ENCODE results near the gene C3orf22. TPM values are rescaled to one million over a fixed set of nuclear protein-coding genes. Genes with fewer than 3 reads are reported as not detected.
"Not testable (repeated sequence)": the region's sequence is repeated elsewhere in the genome, so short reads cannot be mapped to it uniquely, and the experiment has no call there.

The C3orf22 gene
- total RNA-seq, 1 experiment from 2014 or later: not detected

DNA sequence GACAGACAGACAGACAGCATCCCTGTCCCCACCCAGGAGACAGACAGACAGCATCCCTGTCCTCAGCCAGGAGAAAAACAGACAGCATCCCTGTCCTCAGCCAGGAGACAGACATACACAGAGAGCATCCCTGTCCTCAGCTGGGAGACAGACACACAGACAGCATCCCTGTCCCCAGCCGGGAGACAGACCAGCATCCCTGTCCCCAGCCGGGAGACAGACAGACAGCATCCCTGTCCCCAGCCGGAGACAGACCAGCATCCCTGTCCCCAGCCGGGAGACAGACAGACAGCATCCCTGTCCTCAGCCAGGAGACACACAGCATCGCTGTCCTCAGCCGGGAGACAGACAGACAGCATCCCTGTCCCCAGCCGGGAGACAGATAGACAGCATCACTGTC lies 24.0 kb downstream of the C3orf22 start:
- in situ Hi-C loops (cut with HindIII; ENCODE audit: low pct_unique_long_range_greater_than_20kb, low sequenced_read_pairs); DNase-seq (ENCODE audit: low read depth): not testable (repeated sequence)

DNA sequence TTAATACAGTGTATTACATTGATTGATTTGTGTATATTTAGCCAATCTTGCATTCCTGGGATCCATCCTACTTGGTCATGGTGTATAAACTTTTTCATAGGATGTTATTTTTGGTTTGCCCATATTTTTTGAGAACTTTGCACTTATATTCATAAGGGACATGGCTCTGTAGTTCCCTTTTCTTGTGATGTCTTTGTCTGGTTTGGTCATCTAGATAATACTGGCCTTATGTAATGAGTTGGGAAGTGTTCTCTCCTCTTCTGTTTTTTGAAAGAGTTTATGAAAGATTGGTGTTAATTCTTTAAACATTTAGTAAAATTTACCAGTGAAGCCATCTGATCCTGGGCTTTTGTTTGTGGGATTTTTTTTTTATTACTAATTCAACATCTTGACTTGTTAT lies 25.2 kb downstream of the C3orf22 start:
- DNase-seq (ENCODE audit: low read depth): no peak
- in situ Hi-C loops (cut with HindIII; ENCODE audit: low pct_unique_long_range_greater_than_20kb, low sequenced_read_pairs): no loop called here

DNA sequence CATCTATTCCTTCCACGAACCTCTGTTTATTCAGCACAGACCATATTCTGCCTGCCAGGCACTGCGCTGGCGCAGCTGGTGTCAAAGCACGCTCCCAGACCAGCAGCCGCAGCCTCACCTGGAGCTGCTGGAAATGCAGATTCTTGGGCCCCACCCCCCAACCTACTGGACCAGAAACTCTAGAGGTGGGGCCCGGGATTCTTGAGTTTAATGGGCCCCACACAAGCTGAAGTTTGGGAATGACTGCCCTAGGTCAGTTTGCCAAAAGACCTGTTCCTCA lies 27.7 kb downstream of the C3orf22 start:
- no peak for DNase-seq (ENCODE audit: low read depth)
- in situ Hi-C loops (cut with HindIII; ENCODE audit: low pct_unique_long_range_greater_than_20kb, low sequenced_read_pairs): no loop called here

DNA sequence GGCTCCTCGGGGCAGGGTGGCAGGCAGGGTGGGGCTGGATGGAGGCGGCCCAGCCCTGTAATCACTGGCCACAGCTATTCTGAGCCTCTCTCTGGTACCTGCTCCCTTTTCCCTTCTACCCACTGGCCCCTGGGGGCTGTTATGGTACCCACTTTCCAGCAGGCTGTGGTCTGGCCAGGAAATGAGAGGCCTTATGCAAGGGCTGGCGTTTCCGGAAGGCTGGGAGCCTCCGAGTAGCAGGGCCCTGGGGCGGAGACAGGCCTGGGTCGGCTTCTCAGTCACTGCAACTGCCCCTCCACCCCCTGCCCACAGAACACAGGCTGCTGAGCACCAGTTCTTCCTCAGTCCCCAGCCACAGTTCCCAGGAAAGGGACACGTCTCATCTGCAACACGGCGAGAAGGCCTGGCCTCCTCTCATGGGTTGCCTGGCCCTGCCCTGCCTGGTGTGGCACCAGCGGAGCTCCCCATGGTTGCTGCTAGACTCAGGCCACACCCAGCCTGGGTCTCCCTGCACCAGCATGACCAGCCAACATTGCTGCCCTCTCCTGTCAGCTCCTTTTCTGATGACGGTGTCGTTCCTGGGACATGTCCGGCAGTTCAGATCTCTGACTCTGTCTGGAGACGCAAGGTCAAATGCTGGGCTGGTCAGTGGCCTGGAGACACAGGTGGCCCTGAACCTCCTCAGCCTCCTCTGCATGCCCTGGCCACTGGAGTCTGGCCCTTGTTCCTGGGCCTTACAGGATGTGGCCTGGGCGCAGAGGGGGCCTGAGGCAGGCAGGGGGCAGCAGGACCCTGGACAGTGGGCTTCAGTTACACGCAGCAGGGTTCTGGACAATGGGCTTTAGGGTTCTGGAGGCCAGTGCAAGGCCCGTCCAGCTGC lies 28.3 kb downstream of the C3orf22 start:
- in situ Hi-C loops (cut with HindIII; ENCODE audit: low pct_unique_long_range_greater_than_20kb, low sequenced_read_pairs): no loop called here
- no peak for DNase-seq (ENCODE audit: low read depth)

DNA sequence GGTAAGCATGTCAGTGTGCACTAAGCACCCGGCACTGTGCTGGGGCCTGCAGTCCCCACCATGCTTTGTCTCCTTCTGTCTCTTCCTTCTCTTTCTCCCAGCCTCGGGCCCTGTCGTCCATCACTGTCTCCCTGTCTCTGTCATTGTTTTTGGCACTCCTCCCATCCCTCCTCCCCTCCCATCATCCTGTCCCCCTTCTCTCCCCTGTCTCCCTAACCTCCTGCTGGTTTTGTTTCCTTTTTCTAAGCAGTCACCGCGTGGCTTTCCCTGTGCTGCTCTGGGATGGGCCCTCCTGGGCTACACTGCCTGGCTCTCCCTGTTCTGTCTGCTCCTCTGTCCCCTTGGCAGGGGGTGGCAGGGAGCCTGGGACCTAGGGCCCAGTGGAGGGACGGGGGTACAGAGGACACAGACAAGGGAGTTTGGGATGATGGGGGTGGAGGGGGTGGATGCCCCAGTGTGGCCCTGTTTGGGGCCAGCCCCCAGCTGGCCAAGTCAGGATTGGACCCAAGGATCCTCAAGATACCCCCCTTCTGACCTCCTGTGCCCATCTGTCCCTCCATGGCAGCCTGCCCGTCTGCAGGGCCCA lies 29.1 kb downstream of the C3orf22 start:
- no peak for DNase-seq (ENCODE audit: low read depth)
- in situ Hi-C loops (cut with HindIII; ENCODE audit: low pct_unique_long_range_greater_than_20kb, low sequenced_read_pairs): no loop called here

DNA sequence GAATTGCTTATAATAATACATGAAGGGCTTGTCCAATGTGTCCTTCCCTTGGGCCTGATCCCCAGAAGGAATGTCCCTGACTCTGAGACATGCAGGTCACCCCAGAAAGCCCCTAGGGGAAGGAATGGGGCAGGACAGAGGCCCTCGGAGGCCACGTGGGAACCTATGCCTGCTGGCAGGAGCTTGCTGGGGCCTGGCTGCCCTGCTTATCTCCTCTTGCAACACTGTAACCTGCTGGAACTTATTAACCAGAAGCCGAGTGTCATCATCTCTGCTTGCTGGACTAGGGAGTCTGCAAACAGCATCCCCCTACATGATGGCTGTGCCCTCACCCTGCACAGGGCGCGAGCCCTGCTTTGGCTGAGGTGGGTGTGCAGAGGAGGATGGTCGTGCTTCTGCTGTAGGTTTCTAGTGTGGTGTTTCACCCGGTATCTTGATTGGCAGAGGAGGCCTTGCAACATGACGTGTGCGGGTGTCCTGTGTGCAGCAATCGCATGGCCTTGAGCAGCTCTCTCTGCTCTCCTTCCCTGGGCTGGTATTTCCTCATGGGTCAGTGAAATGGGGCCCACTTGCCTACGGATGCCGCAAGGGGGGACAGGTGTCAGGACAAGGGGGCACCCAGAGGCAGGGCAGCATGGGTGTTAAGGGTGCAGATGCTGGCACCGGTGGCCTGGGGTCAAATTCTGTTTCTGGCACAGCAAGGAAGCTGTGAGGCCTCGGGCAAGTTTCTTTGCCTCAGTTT lies 29.8 kb downstream of the C3orf22 start:
- in situ Hi-C loops (cut with HindIII; ENCODE audit: low pct_unique_long_range_greater_than_20kb, low sequenced_read_pairs): no loop called here
- DNase-seq (ENCODE audit: low read depth): peak; percentile 59

DNA sequence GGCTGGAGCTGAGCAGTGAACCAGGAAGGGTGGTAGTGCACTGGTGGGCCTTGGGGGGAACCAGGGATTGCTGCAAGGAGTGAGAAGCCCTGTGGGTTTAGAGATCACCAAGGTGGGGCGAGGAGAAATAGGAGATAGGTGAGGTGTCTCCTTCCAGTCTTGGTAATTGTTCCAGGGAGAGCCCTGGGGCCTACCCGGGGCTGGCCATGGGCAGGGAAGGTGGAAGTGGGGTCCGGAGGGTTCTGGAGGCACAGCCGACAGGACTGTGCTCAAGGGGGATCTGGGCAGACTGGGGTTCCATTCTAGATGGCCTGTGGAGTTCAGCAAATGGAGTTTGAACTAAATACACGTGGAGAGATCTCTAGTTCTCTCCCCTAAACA lies 30.3 kb downstream of the C3orf22 start:
- DNase-seq (ENCODE audit: low read depth): no peak
- in situ Hi-C loops (cut with HindIII; ENCODE audit: low pct_unique_long_range_greater_than_20kb, low sequenced_read_pairs): no loop called here

DNA sequence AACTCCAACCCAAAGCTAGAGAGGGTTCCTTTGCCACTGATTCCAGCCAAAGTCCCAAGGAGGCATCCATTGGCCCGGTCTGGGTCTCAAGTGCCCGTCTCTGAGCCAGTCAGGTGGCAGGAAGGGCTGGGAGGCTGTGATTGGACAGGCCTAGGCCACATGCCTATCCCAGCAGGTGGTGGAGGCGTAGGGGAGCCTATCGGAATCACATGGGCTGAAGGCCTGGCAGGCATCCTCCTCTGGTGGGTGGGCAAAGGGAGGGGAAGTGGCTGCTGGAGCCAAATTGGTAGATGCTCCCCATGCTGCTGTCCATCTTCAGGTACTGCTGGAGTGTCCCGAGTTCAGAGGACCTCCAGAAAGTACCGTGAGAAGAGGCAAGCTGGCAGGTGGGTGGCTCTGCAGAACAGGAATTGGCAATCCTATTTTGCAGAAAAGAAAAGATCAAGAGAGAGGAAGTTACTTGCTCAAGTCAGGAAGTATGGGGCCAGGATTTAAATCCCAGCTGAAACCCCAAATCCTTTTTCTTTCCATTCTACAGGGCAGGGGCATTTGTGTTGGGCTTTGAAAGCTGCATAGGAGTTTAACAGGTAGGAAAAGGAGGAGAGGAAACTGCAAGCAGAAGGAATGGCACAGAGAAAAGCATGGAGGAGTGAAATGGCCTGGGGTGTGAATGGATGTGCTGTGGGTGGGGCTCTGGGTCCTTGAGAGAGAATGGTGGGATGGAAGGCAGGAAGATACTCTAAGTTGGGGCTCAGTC lies 31.1 kb downstream of the C3orf22 start:
- in situ Hi-C loops (cut with HindIII; ENCODE audit: low pct_unique_long_range_greater_than_20kb, low sequenced_read_pairs): no loop called here
- no peak for DNase-seq (ENCODE audit: low read depth)

DNA sequence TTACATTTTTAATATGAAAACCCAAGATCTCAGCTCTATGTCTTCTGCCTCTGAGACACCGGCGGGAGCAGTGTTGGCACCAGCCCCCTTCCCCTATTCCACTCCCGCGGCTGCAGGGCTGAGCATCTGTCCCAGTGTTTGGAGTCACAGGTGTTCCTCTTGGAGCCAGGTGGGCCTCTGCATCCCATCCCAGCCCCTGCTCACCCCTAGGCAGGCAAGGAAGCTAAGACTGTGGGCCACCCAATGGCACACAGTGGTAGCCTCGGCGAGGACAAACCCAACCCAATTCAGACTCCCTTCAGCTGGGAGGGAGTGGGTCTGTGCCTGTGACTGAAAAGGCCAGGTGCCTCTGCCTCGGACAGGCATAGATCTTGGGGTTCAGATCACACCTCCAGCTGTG lies 31.7 kb downstream of the C3orf22 start:
- no peak for DNase-seq (ENCODE audit: low read depth)
- in situ Hi-C loops (cut with HindIII; ENCODE audit: low pct_unique_long_range_greater_than_20kb, low sequenced_read_pairs): no loop called here

DNA sequence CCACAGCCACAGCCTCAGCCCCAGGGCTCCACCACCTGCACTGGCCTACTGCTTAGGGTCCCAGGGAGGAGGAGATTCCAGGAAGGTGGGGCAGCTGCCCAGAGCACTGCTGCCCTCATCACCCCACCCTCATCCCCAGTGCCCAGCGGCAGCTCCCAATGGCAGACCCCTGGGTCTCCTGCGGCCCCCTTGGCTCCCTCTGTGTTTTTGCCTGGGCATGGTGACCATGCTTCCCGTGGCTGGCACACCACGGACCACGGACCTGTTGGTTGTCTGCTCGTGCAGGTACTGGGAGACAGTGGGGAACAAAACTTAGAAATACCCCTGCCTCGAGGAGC lies 32.1 kb downstream of the C3orf22 start:
- in situ Hi-C loops (cut with HindIII; ENCODE audit: low pct_unique_long_range_greater_than_20kb, low sequenced_read_pairs): no loop called here
- DNase-seq (ENCODE audit: low read depth): no peak

DNA sequence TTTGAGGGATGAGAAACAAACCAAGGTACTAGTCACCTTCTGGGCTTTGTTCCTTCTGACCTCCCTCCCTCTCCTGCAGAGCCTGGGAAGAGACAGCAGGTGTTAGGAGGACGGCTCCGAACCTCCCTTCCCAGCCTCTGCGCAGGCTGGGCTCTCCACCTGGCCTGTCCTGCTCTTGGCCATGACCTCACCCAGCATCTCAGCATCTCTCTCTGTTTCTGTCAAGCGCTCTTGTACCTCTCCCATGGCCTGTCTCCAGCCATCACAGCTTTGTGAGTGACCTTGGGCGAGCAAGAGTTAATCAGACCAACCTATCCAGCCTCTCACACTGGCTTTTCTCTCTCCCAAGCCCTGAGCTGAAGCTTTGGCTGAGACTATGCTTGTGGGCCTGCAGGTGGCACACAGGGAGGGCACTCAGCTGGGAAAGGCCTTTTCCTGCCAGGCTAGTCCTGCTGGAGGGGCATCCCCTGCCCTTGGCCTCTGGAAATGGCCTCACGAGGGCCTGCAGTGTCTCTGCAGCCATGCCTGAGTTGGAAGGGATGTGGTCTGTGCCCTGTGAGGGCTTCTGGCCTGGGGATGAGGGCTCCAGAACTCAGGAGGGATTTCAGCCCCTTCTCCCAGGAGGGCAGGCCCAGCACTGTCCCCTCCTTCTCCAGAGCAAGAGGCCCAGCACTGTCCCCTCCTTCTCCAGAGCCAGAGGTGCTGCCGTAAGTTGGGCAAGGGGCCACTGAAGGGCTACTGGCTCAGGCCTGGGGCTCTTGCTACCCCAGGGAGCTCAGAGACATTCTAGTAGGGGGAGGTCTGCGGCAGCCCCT lies 32.7 kb downstream of the C3orf22 start:
- no peak for DNase-seq (ENCODE audit: low read depth)
- in situ Hi-C loops (cut with HindIII; ENCODE audit: low pct_unique_long_range_greater_than_20kb, low sequenced_read_pairs): no loop called here

DNA sequence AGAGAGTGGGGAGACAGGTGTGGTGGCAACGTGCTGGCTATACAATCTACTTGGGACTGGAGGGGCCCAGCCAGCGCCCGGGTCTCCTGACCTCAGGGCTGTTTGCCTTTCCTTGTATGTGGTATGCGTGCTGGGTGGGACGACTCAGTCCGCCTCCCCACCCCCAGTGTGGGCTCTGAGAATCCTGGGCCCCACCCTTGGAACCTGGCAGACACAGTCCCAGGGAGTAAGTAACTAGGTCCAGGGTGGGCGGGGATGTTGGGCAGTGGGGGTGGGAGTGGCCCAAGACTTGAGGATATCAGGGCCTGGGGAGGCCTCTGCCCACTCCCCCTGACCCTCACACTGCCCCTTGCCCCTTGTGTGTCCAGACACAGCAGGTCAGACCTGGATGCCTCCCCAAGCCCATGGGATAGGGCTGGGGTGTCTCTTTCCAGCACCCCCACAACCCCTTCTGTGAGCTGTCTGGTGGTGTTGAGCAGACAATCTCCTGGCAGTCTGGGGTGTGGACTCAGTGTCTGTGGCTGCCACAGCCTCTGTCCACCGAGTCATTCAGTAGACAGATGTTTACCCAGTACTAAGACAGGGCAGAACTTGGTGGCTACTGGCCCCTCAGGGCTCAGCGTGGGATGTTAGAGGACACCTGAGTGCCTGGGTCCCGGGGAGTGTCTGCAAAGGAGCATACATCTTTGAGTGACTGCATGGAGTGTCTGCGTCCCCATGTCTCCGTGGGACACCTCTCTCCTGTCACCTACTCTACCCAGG lies 33.5 kb downstream of the C3orf22 start:
- in situ Hi-C loops (cut with HindIII; ENCODE audit: low pct_unique_long_range_greater_than_20kb, low sequenced_read_pairs): no loop called here
- no peak for DNase-seq (ENCODE audit: low read depth)

DNA sequence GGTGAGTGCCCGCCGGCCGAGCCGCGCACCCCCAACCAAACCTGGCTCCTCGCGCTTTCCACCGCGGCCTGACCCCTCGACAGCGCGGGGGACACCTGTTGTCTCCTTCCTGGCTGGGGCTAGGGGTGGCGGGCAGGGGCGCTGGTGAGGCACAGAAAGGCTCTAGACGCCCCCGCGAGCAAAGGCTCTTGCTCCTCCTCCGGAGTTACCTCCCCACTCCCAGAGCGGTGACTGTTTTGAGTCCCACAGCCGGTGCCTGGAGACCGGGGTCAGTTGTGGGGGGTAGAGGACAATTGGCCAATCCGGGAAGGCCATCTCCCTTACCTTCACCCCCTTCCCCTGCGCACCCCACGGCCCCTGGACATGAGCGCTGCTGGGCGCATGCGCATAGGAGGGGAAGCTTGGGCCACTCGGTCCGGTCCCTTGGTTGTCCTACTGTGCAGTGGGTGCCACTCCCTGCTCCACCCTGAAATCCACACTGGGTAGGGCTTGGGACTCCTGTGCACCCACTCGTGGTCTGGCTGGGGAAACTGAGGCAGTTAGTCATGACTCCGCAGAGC lies 34.2 kb downstream of the C3orf22 start:
- no peak for DNase-seq (ENCODE audit: low read depth)
- in situ Hi-C loops (cut with HindIII; ENCODE audit: low pct_unique_long_range_greater_than_20kb, low sequenced_read_pairs): no loop called here

DNA sequence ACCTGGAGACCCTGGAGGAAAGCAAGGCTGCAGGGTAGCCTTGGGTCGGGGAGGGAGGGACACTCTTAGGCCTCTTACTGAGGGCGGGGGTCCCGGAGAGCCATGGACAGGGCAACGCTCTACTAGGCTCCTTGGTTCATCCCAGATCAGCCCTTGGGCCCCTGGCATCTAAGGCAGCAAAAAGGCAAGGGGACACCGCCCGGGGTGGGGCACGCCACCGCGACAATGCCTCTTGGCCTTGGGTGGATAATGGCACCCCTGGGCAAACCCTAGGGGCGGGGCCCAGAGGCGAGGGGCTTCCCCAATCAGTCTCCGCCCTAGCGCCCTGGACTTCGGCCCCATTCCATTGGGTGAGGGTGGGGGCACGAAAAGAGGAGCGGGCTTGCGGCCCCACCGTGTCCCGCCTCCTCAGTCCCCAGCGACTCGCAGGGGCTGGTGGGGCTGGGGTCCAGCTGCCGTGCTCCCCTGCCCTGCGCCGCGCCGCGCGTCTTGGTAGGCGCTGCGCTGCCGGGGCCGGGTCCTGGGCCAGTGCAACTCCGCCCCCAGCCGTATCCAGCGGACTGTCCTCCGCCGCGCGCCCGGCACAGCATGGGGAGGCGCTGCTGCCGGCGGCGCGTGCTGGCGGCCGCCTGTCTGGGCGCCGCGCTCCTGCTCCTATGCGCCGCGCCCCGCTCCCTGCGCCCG lies 34.8 kb downstream of the C3orf22 start, which contains the start of gene CHST13:
CHST13 (plus strand) TSS at position 411 of the 684 bp plus-strand sequence; CDS start at position 589, 178 bp downstream.
- in situ Hi-C loops (cut with HindIII; ENCODE audit: low pct_unique_long_range_greater_than_20kb, low sequenced_read_pairs): no loop called here
- peak; percentile 46 for DNase-seq (ENCODE audit: low read depth)

DNA sequence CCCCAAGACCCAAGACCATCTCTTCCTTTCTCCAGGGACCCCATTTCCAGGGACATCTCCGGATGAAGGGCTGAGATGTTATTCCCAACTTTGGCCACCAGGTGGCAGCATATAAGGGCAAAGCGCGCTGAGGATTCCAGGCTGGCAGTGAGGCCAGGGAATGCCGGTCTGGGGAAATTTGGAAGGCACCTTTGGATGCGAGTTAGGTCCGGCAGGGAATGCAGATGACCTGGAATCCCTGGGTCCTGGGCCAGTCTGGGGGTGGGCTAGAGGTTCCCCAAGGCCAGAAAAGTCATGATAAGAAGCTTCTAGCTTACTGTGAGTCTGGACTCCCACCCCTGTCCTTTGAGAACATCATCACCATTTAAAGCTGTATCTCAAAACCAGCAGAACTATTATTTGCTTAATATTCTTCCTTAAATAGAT lies 36.4 kb downstream of the C3orf22 start:
- peak; percentile 34 for DNase-seq (ENCODE audit: low read depth)

DNA sequence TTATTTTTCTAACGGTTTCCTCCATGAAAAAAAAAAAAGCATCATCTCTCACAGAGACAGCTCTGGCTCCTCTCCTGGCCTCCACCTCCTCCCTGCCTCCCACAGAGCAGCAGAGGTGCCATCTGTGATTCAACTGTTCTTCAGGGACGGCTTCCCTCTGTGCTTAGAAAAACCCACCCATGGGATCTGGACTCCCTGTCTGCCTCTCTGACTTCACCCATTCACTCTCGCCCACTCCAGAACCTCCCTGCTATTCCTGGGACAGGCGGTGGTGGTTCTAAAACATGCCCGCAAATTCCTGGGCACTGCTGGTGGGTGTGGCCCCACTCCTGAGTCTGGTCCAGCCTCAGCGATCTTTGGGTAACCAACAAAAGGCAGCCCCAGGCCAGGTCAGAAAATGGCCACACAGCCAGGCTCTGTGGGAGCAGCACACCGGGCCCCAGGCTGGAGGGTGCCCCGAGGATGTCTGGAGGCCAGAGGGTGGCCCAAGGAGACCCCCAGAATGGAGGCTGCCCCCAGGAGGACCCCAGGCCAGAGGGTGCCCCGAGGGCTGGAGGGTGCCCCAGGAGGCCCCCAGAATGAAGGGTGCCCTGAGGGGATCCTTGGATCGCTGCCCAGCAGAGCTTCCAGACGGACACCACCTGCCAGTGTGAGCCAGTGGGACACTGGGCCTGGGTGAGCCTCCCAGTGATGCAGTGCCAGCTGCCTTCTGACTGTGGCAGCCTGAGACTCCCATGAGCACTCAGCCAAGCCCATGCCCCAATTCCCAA lies 37.4 kb downstream of the C3orf22 start:
- no peak for DNase-seq (ENCODE audit: low read depth)
- in situ Hi-C loops (cut with HindIII; ENCODE audit: low pct_unique_long_range_greater_than_20kb, low sequenced_read_pairs): no loop called here

More for the DNA sequence above, 36.4 kb downstream of the C3orf22 start:
- in situ Hi-C loops (cut with HindIII; ENCODE audit: low pct_unique_long_range_greater_than_20kb, low sequenced_read_pairs): no loop called here

Measured in Caki2 (cell line).